Activated CD4-positive, alpha-beta memory T cell treated with anti-CD3 and anti-CD28 coated beads, Interleukin-2, amount 10 ng/mL, durations not matched to agents 7 days and 5 days (primary cell): ENCODE data around the gene MAT2A. TPM values are rescaled to one million over a fixed set of nuclear protein-coding genes. Genes with fewer than 3 reads are reported as not detected.
A peak's percentile ranks its signal among the peaks of the same experiment; 100 is the strongest.
"Not testable (repeated sequence)": the region's sequence is repeated elsewhere in the genome, so short reads cannot be mapped to it uniquely, and the experiment has no call there.

Experiments
- CTCF ChIA-PET: fragments of 350-600 bp; sonication (Branson Sonifier 250); formaldehyde crosslinking; loops from one replicate; lab custom pipeline; 2021; ENCODE audit warnings: antibody characterized with exemption, inconsistent platforms; lab: Charles Lee
- POLR2A ChIA-PET: fragments of 350-600 bp; sonication (Branson Sonifier 250); formaldehyde crosslinking; loops from one replicate; lab custom pipeline; 2021; ENCODE audit warnings: antibody characterized with exemption; lab: Charles Lee
- DNase-seq: peaks from one replicate; pipeline ENCODE4 v3.0.0-alpha.2; 2020
- H3K27ac Mint-ChIP-seq: one replicate; pipeline ENCODE4 v1.8.0; 2021; ENCODE audit warnings: mild to moderate bottlenecking, mixed read lengths
- H3K27me3 Mint-ChIP-seq: one replicate; pipeline ENCODE4 v1.8.0; 2021; ENCODE audit warnings: mixed read lengths
- H3K36me3 Mint-ChIP-seq: one replicate; pipeline ENCODE4 v1.8.0; 2021; ENCODE audit warnings: low read depth, mixed read lengths
- H3K4me1 Mint-ChIP-seq: one replicate; pipeline ENCODE4 v1.8.0; 2021; ENCODE audit warnings: mixed read lengths
- H3K4me3 Mint-ChIP-seq: one replicate; pipeline ENCODE4 v1.8.0; 2021; ENCODE audit warnings: mild to moderate bottlenecking, mixed read lengths
- H3K9me3 Mint-ChIP-seq: one replicate; pipeline ENCODE4 v1.8.0; 2021; ENCODE audit warnings: mixed read lengths
- total RNA-seq, 2 experiments: library from RNA; stranded (reverse); gene quantifications; one replicate each; pipeline ENCODE4 v1.2.3, GENCODE V29; 2021

MAT2A gene
- total RNA-seq, 2 experiments from 2014 or later: 196 to 199 TPM

GRCh38 chr2:85553184-85553583, 14.2 kb downstream of the MAT2A start:
- Mint-ChIP-seq H3K4me1 (peaks cover 6% of the 10 kb centered on the region), H3K27ac (no peak overlapping the region), H3K27me3 (no peaks in the 10 kb centered on the region), H3K9me3 (no peaks in the 10 kb centered on the region), H3K36me3 (peaks cover 44% of the 10 kb centered on the region), H3K4me3 (no peak overlapping the region)
- ChIA-PET POLR2A (interaction anchor here (1.5 kb wide), 1 partner anchor 8 kb away, joined by 3 read pairs; the partner anchor contains the start of gene GGCX), CTCF (interaction anchor here (1.3 to 4.0 kb wide), 5 partner anchors 12 to 253 kb away, joined by 4 to 43 read pairs (median 13); no protein-coding TSS in a partner anchor)
- DNase-seq: no peak

DNA sequence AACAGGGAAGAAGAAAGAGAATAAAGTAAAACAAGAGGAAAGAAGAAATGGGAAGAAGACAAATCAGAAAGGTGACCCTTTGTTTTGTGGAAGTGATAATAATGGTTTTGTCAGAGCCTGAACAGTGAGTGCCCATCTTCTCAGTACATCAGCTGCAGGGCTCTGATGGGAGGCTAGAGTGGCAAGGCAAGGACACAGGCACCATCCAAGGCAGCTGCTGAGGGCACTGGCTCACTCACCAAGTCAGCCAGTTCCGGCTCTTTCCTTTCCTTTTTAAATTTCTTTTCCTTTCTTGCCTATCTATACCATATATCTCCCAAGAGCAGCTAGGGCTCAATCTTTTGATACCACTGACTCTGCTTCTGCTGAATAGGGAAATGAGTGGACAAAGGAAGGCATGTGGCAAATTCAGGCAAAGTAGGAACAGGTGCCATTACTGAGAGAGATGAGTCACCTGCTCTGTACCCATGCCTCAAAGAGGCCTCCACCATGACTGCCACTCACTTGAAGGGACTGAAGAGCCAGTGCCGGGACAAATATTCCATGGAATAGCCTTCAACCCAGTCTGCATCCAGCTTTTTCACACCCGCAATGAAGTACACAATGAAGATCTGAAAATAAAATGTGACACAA, 16.1 kb downstream of the MAT2A start:
- CTCF ChIA-PET: interaction anchor here (1.3 to 1.9 kb wide), 2 partner anchors 12 to 14 kb away, joined by 3 to 4 read pairs; no protein-coding TSS in a partner anchor
- no peak overlapping the region for H3K27ac Mint-ChIP-seq
- no peaks in the 10 kb centered on the region for H3K27me3 Mint-ChIP-seq
- H3K4me3 Mint-ChIP-seq: no peak overlapping the region
- peaks cover 21% of the 10 kb centered on the region for H3K4me1 Mint-ChIP-seq
- POLR2A ChIA-PET: interaction anchor here (1.5 to 4.1 kb wide), 4 partner anchors 9 to 136 kb away, joined by 3 to 23 read pairs (median 8); partner anchors contain the start of gene MAT2A
- H3K36me3 Mint-ChIP-seq: peaks cover 39% of the 10 kb centered on the region
- H3K9me3 Mint-ChIP-seq: no peaks in the 10 kb centered on the region
- DNase-seq: no peak

DNA sequence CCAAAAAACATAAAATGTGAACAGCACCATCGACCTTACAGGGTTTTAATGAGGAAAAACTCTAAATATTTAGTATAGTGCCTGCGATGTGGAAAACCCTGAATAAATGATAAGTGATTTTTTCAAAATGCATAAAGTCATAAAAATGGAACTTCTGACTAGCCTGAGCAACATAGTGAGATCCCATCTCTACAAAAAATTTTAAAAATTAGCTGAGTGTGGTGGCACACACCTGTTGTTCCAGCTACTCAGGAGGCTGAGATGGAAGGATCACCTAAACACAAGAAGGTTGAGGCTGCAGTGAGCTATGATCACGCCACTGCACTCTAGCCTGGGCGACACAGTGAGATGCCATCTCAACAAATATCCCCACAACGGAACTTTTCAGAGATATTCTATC, 18.2 kb downstream of the MAT2A start:
- DNase-seq: no peak
- CTCF ChIA-PET: interaction anchor here (0.9 to 2.0 kb wide), 7 partner anchors 10 to 256 kb away, joined by 3 to 9 read pairs (median 3); partner anchors contain the start of gene MAT2A
- Mint-ChIP-seq H3K9me3 (no peaks in the 10 kb centered on the region), H3K4me1 (peaks cover 32% of the 10 kb centered on the region), H3K27me3 (no peaks in the 10 kb centered on the region), H3K36me3 (peaks cover 21% of the 10 kb centered on the region), H3K4me3 (no peak overlapping the region), H3K27ac (no peak overlapping the region)
- POLR2A ChIA-PET: interaction anchor here (0.7 to 4.1 kb wide), 7 partner anchors 11 to 152 kb away, joined by 3 to 23 read pairs (median 3); partner anchors contain the start of genes MAT2A and VAMP8

DNA sequence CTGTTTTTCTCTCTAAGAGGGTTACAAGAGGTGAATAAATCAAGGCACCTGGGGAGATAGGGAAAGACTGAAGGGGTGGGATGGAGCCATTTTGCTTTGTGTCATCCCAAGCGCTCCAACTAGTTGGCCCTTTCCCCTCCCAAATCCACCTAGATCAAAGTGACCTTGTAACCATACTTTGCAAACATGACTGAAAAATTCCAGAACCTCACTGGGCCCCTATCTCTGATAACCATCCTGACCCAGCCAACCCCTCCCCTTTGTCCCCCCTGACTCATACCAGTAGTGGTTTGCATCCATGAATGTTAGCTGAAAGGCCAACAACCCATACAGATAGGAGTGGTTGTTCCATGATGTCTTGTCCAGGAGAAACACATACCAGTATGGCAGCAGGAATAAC, 19.2 kb downstream of the MAT2A start:
- Mint-ChIP-seq H3K36me3 (peaks cover 14% of the 10 kb centered on the region), H3K9me3 (no peaks in the 10 kb centered on the region), H3K27ac (no peak overlapping the region), H3K27me3 (no peaks in the 10 kb centered on the region), H3K4me1 (peaks cover 33% of the 10 kb centered on the region), H3K4me3 (no peak overlapping the region)
- DNase-seq: no peak
- POLR2A ChIA-PET: interaction anchor here (1.2 to 4.1 kb wide), 2 partner anchors 12 to 18 kb away, joined by 5 to 23 read pairs; partner anchors contain the start of gene MAT2A
- CTCF ChIA-PET: interaction anchor here (0.6 kb wide), 1 partner anchor 166 kb away, joined by 3 read pairs; no protein-coding TSS in a partner anchor

DNA sequence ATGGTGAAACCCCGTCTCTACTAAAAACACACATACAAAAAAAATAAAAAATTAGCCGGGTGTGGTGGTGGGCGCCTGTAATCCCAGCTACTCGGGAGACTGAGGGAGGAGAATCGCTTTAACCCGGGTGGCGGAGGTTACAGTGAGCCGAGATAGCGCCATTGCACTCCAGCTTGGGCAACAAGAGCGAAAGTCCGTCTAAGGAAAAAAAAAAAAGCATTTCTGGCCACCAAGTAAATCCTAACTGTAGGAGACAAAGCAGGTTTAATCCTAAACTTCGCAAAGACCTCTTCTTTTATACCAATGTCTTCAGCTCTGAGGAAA, 21.4 kb downstream of the MAT2A start:
- not testable (repeated sequence) for DNase-seq, H3K36me3 Mint-ChIP-seq, H3K27me3 Mint-ChIP-seq, H3K9me3 Mint-ChIP-seq
- H3K4me3 Mint-ChIP-seq: peak overlapping the region; percentile 87
- peak overlapping the region; percentile 90 for H3K27ac Mint-ChIP-seq
- CTCF ChIA-PET: interaction anchor here (0.6 to 2.2 kb wide), 7 partner anchors 9 to 260 kb away, joined by 3 to 27 read pairs (median 3); partner anchors contain the start of genes MAT2A, SH2D6 and VAMP8
- POLR2A ChIA-PET: interaction anchor here (0.7 to 2.9 kb wide), 16 partner anchors 12 to 233 kb away, joined by 3 to 25 read pairs (median 6); partner anchors contain the start of genes ELMOD3, MAT2A, RETSAT and RNF181
- peaks cover 36% of the 10 kb centered on the region for H3K4me1 Mint-ChIP-seq

GRCh38 chr2:85560812-85561279, 21.9 kb downstream of the MAT2A start:
- peaks cover 36% of the 10 kb centered on the region for H3K4me1 Mint-ChIP-seq
- no peak for DNase-seq
- H3K4me3 Mint-ChIP-seq: peak overlapping the region; percentile 87
- H3K9me3 Mint-ChIP-seq: no peaks in the 10 kb centered on the region
- H3K36me3 Mint-ChIP-seq: peaks cover 8% of the 10 kb centered on the region
- peak overlapping the region; percentile 90 for H3K27ac Mint-ChIP-seq
- CTCF ChIA-PET: interaction anchor here (0.6 to 2.2 kb wide), 7 partner anchors 10 to 261 kb away, joined by 3 to 27 read pairs (median 3); partner anchors contain the start of genes MAT2A, SH2D6 and VAMP8
- POLR2A ChIA-PET: interaction anchor here (0.8 to 2.9 kb wide), 16 partner anchors 8 to 234 kb away, joined by 3 to 25 read pairs (median 4); partner anchors contain the start of genes ELMOD3, MAT2A, RETSAT and RNF181
- no peaks in the 10 kb centered on the region for H3K27me3 Mint-ChIP-seq

DNA sequence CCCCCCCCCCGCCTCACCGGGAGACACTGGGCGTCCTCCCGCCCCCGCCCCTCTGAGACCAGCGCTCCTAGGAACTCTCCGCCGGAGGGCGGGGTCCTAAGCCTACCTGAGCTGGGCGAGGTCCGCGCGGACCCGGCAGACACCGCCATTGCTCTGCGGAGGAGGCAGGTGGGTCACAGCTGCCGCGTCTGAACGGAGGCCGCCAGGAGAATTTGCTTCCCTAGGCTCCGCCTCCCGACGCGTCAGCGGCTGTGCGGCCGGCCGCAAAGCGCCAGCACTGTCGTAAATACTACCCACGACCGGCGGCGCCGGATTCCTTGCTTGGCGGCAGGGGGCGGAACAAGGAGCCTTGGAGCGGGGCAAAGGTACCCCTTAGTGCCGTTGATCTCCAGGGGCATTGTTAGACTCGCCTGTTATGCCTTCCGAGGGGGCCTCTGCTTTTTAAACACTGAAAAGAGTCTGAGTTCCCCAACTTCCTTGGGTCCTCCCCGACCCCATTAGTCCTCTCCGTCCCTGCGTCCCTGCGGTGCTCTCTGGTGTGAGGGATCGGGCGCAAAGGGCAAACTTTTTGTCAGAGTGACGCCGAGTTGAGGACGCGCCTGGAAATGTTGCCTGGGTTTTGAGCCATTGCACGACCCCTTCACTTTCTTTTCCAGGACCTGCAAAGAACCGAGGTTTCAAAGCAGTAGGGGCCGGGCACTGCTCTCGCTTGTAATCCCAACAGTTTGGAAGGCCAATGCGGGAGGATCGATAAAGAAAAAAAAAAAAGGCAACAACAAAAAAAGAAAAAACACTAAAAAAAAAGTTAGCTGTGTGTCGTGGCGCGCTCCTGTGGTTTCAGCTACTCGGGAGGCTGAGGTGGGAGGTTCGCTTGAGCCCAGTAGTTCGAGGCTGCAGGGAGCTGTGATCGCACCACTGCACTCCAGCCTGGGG, 22.6 kb downstream of the MAT2A start, which contains the start of gene GGCX:
Gene GGCX (minus strand): TSS at position 214 of the 933 bp plus-strand sequence. CDS start 65 bp downstream, at position 149.
- peak; percentile 96 for DNase-seq
- no peaks in the 10 kb centered on the region for H3K9me3 Mint-ChIP-seq
- H3K27me3 Mint-ChIP-seq: no peaks in the 10 kb centered on the region
- ChIA-PET CTCF (interaction anchor here (0.6 to 2.2 kb wide), 6 partner anchors 10 to 234 kb away, joined by 3 to 27 read pairs (median 4); partner anchors contain the start of genes MAT2A and VAMP8), POLR2A (interaction anchor here (0.6 to 2.9 kb wide), 13 partner anchors 9 to 207 kb away, joined by 3 to 25 read pairs (median 6); partner anchors contain the start of genes ELMOD3, MAT2A, RETSAT and SH2D6)
- H3K4me1 Mint-ChIP-seq: peaks cover 36% of the 10 kb centered on the region
- H3K27ac Mint-ChIP-seq: peak within 1 kb of the TSS; percentile 90
- H3K4me3 Mint-ChIP-seq: peak within 1 kb of the TSS; percentile 87
- peaks cover 8% of the 10 kb centered on the region for H3K36me3 Mint-ChIP-seq

DNA sequence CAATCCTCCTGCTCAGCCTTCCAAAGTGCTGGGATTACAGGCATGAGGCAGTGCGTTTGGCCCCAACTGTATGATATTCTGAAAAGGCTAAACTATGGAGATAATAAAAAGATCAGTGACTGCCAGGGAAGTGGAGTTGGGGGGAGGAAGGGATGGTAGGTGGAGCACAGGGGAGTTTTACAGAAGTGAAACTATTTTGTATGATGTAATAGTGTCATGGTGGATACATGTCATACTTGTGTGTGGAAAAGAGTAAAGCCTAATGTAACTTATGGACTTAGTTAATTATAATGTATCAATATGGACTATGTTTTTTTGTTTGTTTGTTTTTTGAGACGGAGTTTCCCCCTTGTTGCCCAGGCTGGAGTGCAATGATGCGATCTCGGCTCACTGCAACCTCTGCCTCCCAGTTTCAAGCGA, 25.2 kb downstream of the MAT2A start:
- ChIA-PET POLR2A (no interaction called here), CTCF (no interaction called here)
- Mint-ChIP-seq H3K27me3 (no peaks in the 10 kb centered on the region), H3K27ac (no peak overlapping the region), H3K36me3 (no peaks in the 10 kb centered on the region), H3K9me3 (no peaks in the 10 kb centered on the region), H3K4me3 (peak overlapping the region; percentile 5), H3K4me1 (peaks cover 28% of the 10 kb centered on the region)
- no peak for DNase-seq

- no peak overlapping the region for H3K4me3 Mint-ChIP-seq
- POLR2A ChIA-PET: interaction anchor here (1.2 kb wide), 1 partner anchor 12 kb away, joined by 3 read pairs; the partner anchor contains the start of gene VAMP8
- peaks cover 12% of the 10 kb centered on the region for H3K27me3 Mint-ChIP-seq
- peaks cover 11% of the 10 kb centered on the region for H3K4me1 Mint-ChIP-seq
- H3K9me3 Mint-ChIP-seq: no peaks in the 10 kb centered on the region
- no peak for DNase-seq
- CTCF ChIA-PET: interaction anchor here (0.7 to 1.6 kb wide), 2 partner anchors 10 to 175 kb away, joined by 3 to 4 read pairs; no protein-coding TSS in a partner anchor
- H3K27ac Mint-ChIP-seq: no peak overlapping the region
- no peaks in the 10 kb centered on the region for H3K36me3 Mint-ChIP-seq
Observed at GRCh38 chr2:85566265-85566664, 27.3 kb downstream of the MAT2A start.

DNA sequence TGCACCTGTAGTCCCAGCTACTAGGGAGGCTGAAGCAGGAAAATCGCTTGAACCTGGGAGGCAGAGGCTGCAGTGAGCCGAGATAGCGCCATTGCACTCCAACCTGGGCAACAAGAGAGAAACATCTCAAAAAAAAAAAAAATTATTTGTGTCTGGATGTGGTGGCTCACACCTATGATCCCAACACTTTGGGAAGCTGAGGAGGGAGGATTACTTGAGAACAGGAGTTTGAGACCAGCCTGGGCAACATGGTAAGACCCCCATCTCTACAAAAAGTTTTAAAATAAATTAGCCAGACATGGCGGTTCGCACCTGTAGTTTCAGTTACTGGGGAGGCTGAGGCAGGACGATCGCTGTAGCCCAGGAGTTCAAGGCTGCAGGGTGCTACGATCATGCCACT, 36.8 kb downstream of the MAT2A start:
- Mint-ChIP-seq H3K4me1 (peaks cover 27% of the 10 kb centered on the region), H3K4me3 (no peak overlapping the region), H3K9me3 (no peaks in the 10 kb centered on the region), H3K27me3 (peaks cover 13% of the 10 kb centered on the region), H3K27ac (no peak overlapping the region), H3K36me3 (peaks cover 19% of the 10 kb centered on the region)
- POLR2A ChIA-PET: interaction anchor here (2.1 kb wide), 1 partner anchor 30 kb away, joined by 5 read pairs; no protein-coding TSS in a partner anchor
- CTCF ChIA-PET: interaction anchor here (1.1 kb wide), 1 partner anchor 12 kb away, joined by 3 read pairs; no protein-coding TSS in a partner anchor
- no peak for DNase-seq

GRCh38 chr2:85577063-85577385, 38.1 kb downstream of the MAT2A start:
- Mint-ChIP-seq H3K27ac (peak overlapping the region; percentile 68), H3K4me1 (peaks cover 34% of the 10 kb centered on the region), H3K4me3 (peak overlapping the region; percentile 97), H3K27me3 (peaks cover 6% of the 10 kb centered on the region), H3K9me3 (no peaks in the 10 kb centered on the region), H3K36me3 (peaks cover 26% of the 10 kb centered on the region)
- CTCF ChIA-PET: interaction anchor here (0.7 to 1.8 kb wide), 6 partner anchors 15 to 665 kb away, joined by 3 to 6 read pairs (median 3); partner anchors contain the start of gene GGCX
- POLR2A ChIA-PET: interaction anchor here (0.6 to 4.9 kb wide), 12 partner anchors 10 to 399 kb away, joined by 3 to 38 read pairs (median 6); partner anchors contain the start of genes C2orf68, ELMOD3, MAT2A and RETSAT
- no peak for DNase-seq
